ENCODE results near the gene GNAS-AS1. TPM values are rescaled to one million over a fixed set of nuclear protein-coding genes. Genes with fewer than 3 reads are reported as not detected.
"Not testable (repeated sequence)": the region's sequence is repeated elsewhere in the genome, so short reads cannot be mapped to it uniquely, and the experiment has no call there.

GNAS-AS1 gene
- polyA plus RNA-seq, 12 donors = 1.2 to 4.0 (median 2.2) TPM; not detected in 2

DNA sequence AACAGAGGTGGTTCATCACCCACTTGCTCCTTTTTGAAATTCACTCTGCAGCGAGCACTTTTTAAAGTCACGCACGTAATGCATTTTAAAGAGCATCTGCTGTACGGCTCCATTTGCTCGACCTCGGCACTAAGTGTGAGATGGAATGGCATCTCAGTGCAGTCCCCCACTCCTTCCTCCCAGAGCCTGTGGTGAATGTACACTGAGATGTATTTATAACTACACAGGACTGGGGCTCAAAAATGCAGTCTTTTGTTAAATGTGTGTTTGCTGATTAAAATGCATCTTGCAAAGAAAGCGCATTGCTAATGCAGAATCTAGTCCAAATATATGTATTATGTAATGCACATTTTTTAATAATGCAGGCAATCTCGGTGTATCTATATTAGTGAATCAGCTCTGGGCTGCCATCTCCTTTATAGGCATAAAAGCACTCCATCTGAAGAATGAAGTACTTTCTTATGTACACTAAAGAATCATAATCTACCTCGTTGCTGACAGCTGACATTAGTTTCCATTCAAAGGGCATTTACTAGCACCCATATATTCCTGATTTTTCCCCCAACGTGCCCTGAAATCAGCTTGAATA is 14.0 kb downstream of the GNAS-AS1 start:
- no peak for DNase-seq

DNA sequence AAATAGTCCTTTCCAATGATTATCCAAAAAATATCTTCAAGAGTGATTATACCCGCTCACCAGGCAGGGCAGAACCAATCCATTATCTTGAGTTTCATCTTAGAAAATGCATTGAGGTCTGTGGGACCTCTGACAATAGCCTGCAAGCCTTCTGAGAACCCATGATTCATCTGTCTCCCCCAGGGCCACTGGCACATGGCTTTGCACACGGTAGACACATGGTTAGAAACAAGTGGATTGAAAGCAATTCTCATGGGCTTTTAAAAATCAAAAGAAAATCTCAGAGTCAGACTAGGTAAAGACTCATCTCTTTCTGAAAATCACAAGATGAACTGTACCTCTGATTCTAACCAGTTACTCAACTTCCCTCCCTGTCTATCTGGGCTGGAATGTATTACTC is 15.5 kb downstream of the GNAS-AS1 start:
- no peak for DNase-seq

DNA sequence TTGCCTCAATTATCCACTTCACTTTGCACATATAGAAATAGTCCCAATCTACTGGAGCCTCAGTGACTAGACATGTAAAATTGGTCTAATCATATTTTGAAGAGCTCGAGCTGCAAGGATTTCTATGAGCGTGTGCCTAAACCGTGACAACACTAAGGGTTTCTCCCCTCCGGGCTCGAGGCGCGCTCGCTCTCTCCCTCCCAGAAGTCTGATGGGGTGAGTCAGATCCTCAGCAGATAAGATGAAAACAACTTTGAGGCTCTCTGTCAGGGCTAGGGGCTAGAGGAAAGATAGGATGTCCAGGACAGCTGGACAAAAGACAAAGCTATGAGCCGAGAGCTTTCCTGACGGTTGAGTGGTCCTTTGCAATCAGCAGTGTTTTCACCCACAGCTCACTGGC is 16.8 kb downstream of the GNAS-AS1 start:
- DNase-seq = no peak

DNA sequence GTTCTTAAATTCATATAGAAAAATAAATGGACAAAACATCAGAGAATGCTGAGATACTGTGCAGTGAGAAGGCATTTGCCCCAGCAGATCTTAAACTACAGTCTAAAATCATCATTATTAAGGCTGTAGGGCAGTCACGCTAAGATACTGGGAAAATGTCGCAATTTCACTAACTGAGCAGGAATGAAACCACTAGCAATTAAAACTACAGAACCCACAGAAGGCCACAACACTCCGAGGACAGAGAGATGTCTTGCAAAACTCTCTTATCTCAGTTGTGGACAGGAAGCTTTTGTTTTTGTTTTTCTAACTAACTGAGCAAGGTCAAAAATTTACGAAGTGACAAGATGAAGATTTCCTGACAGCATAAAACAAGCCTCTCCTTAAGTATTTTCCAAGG is 18.2 kb downstream of the GNAS-AS1 start:
- DNase-seq = no peak

DNA sequence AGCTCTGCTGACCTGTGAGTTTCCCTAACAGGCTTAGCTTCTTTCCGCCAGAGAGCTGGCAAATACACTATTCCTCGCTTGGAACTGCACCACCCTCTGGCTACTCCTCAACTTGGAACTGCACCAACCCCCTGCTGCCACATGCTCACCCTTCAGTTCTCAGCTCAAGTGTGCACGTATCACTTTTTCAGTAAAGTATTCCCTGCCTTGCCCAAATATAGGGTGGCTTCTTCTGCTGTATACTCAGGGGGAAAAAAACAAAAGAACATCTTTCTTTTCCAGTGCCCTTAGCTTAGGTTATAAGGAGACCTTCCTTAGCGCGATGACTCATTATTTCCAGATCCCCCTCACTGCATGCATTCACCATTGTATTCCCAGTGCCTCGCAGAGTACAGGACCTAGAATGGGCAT is 21.2 kb downstream of the GNAS-AS1 start:
- peak; percentile 49 for DNase-seq

DNA sequence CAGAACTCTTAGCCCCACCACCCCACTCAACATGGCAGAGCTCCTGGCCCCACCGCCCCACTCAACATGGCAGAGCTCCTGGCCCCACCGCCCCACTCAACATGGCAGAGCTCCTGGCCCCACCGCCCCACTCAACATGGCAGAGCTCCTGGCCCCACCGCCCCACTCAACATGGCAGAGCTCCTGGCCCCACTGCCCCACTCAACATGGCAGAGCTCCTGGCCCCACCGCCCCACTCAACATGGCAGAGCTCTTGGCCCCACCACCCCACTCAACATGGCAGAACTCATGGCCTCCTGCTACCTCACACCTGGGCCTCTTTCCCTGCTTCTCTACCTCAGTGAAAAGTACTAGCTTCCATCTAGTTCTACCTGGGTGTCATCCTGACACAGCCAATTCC is 21.9 kb downstream of the GNAS-AS1 start:
- not testable (repeated sequence) for DNase-seq

DNA sequence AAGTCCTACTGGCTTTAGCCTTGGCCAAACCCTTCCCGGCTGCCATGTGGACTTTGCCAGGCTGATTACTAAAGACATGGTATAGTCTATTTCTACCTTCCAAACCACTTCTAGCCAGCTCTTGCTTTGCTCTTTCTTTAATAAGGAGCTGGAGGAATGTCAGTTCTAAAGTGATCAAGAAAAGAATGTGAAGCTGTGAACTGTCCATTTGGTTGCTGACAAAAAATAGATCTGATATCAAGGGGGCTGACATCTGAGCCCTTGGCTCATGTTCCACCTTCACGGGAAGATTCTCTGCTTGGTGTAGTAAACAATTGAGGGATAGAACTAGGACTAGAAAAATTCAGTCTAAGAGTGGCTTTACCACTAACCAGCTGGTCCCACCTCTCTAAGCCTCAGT is 22.6 kb downstream of the GNAS-AS1 start:
- DNase-seq = no peak

DNA sequence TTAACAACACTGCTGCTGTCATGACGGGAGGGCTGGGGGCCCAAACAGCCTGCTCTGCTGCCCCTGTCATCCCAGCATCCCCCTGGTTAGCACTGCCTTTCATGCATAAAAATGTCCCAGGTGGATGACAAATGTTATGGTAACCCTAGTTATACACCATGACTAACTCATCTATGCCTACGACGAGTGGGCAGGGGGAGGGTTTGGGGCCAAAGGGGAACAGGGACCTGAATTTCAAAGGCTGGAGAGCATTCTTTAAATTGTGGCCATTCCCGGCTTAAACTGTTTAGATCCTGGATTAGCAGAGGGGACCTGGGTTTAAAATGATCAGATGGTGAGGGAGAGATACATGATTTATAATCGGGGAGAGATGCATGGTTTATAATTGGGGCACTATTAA is 24.4 kb downstream of the GNAS-AS1 start:
- DNase-seq = no peak

DNA sequence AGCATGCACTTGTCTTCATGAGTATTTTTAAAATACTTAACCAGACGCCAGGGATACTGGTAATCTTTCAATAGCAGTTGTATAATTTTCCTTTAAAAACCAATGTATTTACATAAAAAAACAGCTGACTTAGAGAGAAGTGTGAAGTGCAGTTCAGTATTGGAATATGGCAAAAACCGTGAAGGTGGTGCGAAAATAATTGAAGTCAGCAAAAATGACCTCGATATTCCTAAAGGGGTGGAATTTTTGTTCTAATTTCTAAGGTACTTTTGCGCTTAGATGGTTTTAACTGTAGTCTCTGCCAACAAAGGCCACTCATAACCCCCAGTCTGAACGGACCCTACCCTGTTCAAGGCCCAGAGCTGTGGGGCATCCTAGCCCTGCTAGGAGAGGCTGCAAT is 25.3 kb downstream of the GNAS-AS1 start:
- no peak for DNase-seq

DNA sequence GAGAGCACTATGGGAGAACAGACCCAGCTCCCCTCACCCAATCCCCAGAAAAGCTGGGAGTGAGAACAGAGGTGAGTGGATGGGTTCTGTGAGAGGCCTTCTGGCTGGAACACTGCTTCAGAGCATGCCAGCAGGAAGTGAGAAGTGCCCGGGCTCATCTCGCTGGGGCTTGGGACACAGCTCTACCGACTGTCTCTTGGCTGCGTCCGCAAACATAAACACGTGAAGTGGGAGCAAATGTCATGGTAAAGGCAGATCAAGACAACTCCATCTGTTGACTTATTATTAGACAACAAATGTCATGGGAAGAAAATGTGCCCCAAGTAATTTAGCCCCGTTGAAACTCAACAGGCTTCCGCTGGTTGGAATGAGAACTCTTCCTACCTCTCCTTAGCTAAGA is 25.9 kb downstream of the GNAS-AS1 start:
- no peak for DNase-seq

DNA sequence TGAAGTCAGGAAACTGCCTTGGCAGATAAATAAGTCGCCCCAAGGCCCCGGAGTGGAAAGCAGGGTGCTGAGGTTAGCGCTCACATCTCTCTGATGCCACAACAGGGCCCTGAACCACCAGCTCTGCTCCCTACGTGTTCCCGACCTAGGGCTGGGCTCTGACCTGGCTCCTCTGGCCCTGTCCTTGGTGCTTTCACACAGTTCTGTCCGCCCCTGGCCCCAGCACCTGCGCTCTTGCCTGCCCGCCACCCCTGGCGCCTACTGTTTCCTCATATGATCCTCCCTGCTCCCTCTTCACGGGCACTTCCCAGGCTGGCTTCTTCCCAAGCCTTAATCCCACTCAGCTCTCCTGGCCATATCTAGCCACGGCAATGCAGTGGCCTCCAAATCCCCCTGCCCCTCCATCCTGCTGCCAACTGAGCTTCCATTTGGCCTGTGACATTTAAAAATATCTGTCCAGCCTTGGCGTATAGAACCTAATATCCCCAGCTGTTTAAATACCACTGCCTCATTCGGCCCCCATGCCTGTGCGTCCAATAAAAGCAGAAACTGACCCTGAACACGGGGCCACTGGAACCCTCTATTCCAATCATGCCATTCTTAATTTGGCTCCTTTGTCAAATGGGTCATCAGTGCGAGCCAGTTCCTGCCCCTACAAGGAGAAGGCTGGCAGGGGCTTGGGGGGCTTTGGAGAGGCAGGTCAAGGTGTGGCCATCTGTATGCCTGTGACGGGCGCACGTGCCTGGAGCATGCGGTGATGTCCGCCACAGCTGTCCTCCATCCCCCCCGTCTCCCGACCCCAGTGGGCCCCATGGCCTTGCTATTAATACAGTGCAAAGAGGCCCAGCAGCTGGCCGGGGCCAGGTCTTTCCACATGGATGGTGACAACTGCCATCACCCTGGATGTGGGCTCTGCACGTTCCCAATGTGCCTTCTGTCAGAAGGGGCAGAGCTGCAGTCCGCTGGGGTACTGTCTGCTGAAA is 27.7 kb downstream of the GNAS-AS1 start:
- DNase-seq = no peak

DNA sequence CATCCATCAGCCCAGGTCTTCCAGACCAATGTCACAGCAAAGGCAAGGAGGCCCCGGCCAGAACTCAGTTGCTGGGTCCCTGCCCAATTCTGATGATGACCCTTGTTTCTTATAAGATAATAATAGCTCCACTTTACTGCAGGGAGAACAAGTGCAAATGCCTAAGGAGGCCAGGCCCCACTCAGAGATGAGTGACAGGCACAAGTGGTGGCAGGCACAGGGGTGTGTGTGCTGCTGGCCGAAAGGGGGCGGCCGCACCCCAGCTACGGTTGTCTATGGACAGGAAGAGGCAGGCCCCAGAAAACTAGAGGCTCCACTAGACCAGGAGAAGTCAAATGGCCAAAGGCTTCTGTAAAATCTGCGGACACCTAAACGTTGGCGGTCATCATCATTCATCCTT is 28.6 kb downstream of the GNAS-AS1 start:
- DNase-seq = no peak

DNA sequence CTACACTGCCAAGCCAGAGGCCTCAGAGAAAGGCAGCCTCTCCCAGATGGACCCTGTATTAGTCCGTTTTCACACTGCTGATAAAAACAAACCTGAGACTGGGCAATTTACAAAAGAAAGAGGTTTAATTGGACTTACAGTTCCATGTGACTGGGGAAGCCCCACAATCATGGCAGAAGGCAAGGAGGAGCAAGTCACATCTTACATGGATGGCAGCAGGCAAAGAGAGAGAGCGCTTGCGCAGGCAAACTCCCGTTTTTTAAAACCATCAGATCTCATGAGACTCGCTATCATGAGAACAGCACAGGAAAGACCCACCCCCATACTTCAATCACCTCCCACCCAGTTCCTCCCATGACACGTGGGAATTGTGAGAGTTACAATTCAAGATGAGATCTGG is 30.2 kb downstream of the GNAS-AS1 start:
- DNase-seq = not testable (repeated sequence)

DNA sequence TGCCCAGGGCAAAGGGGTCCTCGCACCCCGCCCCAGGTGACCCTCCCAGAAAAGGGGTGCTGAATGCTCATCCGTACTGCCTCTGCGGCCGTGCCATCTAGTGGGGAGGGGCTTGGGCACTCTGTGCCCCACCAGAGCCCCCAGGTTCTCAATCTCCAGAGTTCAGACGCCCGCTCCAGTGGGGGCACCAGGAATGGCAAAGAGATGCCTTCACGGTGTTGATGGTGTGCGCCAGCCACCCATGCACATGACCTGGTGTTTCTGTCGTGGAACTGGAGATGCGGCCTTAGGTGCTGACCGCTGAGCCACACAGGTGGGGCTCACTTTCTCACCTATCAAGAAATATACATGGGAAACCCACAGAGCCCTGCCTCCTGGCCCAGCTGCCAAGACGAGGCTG is 30.8 kb downstream of the GNAS-AS1 start:
- DNase-seq = no peak

DNA sequence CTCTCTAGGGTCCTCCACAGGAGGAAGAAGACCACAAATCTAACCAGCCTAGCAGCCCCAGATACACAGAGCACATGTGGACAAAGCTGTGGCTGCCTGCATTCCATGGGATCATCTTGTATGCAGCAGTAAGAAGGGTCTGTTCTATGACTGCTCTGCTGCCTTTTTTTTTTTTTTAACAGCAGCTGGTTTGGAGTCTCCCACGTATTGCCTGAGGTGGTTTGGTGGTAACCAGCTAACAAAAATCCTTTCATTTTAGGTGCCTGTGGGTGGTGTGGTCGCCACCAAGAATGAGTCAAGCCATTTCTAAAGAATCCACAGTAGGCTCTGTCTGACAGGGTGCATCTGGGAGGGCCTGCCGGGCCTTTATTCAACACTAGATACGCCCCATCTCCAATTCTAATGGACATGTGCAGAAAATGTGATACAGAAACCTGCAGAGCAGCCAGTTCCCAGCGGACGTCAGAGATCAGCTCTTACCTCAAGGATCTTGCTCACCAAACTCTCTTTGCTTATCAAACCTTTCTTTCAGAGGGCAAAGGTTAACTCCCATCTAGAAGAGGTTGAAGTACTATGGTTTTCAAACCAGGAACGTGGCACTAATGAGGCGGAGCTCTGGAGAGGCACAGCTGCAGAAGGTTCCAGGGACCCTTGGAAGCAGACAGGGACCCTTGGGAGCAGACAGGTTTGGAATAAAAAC is 32.0 kb downstream of the GNAS-AS1 start:
- no peak for DNase-seq

DNA sequence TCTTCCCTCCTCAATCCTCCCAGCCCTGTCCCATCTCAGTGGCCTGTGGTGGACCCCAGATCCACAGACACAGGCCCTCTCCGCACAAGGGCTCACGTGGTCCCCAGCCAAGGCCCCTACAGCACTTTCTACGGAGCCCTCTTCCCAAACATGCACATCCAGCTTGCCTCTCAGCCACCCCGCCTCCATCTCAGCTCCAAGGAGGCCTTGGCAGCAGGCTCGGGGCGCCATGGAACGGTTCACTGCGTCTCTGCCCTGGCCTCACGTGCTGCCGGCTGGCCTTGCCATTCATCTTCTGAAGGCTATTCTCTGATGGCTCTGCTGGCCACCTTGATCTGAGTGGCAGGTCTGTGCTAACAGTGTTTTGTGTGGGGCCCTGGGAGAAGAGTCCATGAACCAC is 33.0 kb downstream of the GNAS-AS1 start:
- DNase-seq = no peak

DNA sequence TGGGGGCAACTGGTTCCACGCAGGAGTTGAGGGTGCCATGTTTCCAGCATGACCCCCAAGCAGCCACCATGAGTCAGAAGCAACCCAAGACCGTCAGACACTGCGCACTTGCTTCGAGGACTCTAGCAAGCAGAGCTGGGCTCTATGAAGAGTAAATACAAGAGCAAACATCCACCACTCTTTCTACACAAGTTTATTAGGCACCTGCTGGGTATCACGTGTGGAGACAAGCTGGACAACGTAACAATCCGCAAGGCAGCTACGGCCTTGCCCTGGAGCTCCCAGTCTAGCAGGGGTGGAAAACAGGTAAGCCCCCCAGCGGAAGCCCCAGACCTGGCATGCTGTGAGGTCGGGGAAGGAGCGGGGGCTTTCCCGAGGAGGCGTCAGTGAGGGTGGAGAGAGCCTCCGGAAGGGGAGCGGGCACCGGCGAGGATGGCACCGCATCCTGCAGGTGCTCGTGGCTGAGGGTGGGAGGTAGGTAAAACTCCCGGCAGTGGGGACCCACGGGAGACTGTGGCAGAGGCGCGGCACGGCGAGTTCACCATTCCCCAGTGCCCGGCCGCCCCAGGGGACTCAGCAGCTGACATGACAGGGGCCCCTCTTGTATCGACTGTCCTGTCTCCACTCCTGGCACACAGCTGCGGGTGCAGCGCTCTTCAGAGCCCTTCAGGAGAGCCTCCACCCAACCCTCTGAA is 33.6 kb downstream of the GNAS-AS1 start:
- DNase-seq = no peak

DNA sequence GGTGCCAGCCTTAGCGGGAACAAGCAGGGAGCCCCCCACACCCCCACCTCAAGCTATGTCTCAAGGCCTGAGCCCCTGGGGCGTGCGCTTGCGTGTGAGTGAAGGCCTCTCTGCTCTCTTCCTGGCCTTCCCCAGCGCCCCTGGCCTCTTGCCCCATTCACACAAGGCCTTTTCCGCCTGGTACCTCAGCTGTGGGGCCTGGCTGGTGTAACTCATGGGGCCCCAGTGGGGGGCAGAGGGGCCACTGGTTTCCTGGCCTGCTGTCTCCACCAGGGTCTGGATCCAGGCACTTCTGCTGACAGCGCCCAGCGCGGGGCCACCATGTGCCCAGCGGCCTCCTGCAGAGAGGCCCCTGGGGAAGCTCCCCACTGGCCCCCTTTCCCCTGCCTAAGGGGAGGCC is 34.7 kb downstream of the GNAS-AS1 start:
- no peak for DNase-seq

DNA sequence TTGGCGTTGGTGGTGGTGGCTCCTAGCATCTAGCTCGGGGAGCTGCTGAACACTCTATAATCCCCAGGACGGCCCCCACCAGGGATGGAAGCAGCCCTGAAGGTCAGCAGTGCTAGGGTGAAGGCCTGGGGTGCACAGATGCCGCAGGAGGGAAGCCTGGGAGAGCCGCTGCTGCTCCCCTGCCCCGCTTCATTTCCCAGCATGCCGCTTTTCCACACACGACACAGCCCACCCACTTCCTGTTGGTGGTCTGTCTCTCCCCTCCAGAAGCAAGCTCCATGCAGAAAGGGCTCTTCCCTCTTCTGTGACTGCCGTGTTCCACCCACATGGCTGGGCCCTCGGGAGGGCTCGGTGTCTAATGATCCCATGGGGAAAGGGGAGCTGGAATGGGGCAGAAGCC is 35.3 kb downstream of the GNAS-AS1 start:
- no peak for DNase-seq

DNA sequence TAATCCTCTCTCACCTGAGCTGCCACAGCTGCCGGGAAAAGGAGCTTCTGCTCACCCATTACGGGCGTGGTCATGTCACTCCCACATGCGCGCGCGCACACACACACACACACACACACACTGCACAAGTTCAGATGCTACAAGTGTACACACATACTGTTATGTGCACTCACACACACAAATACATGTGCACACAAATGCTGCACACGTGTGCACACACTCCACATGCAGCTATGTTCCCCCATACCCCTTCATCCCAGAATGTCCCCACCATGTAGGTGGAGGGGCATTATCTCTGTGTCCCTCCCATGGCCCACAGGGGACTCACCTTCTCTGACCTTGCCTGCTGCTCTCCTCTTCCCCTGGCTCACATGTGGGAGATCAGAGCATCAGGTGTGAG is 37.3 kb downstream of the GNAS-AS1 start:
- DNase-seq = no peak

DNA sequence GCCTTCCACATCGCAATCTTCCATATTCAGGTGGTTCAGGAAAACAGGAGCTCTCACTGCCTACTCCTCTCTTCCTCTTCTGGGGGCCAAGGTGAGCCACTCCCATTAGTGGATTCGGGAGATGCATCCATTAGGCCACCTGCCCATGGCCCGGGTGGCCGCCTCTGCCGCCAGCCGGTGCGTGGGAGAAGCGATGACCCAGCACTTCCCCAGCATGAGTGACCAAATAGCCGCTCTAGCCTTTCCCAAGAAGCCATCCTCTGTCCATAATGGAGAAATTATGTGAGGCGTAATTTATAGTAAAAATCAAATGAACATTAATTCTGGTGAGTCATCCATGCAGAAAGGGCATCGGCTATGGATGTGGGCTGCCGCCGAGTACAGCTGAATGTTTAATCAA is 39.4 kb downstream of the GNAS-AS1 start:
- no peak for DNase-seq

DNA sequence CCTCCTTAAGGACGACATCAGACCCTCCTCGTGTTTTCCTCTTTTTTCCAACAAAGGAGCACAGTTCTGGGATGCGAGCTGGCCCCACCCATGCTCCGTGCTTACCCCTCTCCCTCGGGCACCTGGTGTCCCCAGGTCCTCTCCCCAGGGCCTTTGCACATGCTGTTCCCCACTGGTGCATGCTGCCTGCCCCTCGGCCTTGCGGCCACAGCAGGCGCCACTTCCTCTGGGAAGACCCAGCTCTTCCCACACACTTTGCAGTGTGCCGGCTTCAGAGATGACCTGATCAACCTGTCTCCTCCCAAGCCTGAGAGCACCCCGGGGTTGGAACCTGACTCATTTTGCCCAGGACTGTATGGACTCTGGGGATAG is 39.8 kb downstream of the GNAS-AS1 start:
- DNase-seq = no peak
